SKM-1 treated with dmso at 0.1 percent for 144 hours (cell line): ENCODE measurements around the gene SEPTIN10.
"Not testable (repeated sequence)": the region's sequence is repeated elsewhere in the genome, so short reads cannot be mapped to it uniquely, and the experiment has no call there.

Experiments used
- DNase-seq: peaks from one replicate; lab custom pipeline; 2025; ENCODE audit not compliant: unreplicated experiment; lab: John Stamatoyannopoulos, UW

The SEPTIN10 gene

GRCh38 chr2:109613922-109614714, at the start of gene SEPTIN10, which contains the start of gene SOWAHC:
Gene SEPTIN10, minus strand, starts transcription at chr2:109613966. Its CDS starts 139 bp downstream, at chr2:109613827.
Gene SOWAHC, plus strand, starts transcription at chr2:109614364. Its CDS starts 126 bp downstream, at chr2:109614490.
- DNase-seq: peak; percentile 95

- no peak for DNase-seq
These were observed 49.1 kb upstream of the SEPTIN10 start for GRCh38 chr2:109662889-109663288.

GRCh38 chr2:109660046-109660860, 46.5 kb upstream of the SEPTIN10 start:
- DNase-seq: no peak

GRCh38 chr2:109659396-109660045, 45.8 kb upstream of the SEPTIN10 start:
- no peak for DNase-seq

- DNase-seq: no peak
These were observed 41.5 kb upstream of the SEPTIN10 start for GRCh38 chr2:109655287-109655686.

- DNase-seq: no peak
These were observed 40.7 kb upstream of the SEPTIN10 start for GRCh38 chr2:109654326-109655050.

GRCh38 chr2:109649736-109650695, 36.2 kb upstream of the SEPTIN10 start:
- DNase-seq: no peak

GRCh38 chr2:109648041-109648527, 34.3 kb upstream of the SEPTIN10 start:
- no peak for DNase-seq

- no peak for DNase-seq
These were observed 33.9 kb upstream of the SEPTIN10 start for GRCh38 chr2:109647636-109648035.

- DNase-seq: no peak
These were observed 33.2 kb upstream of the SEPTIN10 start for GRCh38 chr2:109646961-109647360.

GRCh38 chr2:109645412-109646184, 31.8 kb upstream of the SEPTIN10 start:
- DNase-seq: no peak

GRCh38 chr2:109644571-109645275, 31.0 kb upstream of the SEPTIN10 start:
- DNase-seq: no peak

GRCh38 chr2:109640000-109640399, 26.2 kb upstream of the SEPTIN10 start:
- DNase-seq: not testable (repeated sequence)

- no peak for DNase-seq
These were observed 25.0 kb upstream of the SEPTIN10 start for GRCh38 chr2:109638795-109639194.

GRCh38 chr2:109637749-109638570, 24.2 kb upstream of the SEPTIN10 start:
- peak; percentile 59 for DNase-seq

GRCh38 chr2:109636317-109636716, 22.6 kb upstream of the SEPTIN10 start:
- peak; percentile 74 for DNase-seq
